Measurements from ENCODE around the gene FAF1.

GRCh38 chr1:50847303-50847702 is 112.8 kb downstream of the FAF1 start:
- no peak for TF ChIP-seq CTCF (IDR thresholded peaks at IDR 0.05; ENCODE audit: low read depth, low read length, missing input control)
- no peak for TF ChIP-seq MAX (IDR thresholded peaks at IDR 0.05)
- no peak for TF ChIP-seq GABPA (IDR thresholded peaks at IDR 0.05 in 1 of 2, conservative IDR thresholded peaks at IDR 0.05 in 1 of 2)
- no peak for TF ChIP-seq JUND (IDR thresholded peaks at IDR 0.05)
- TF ChIP-seq ATF3 (IDR thresholded peaks at IDR 0.05) = no peak
- TF ChIP-seq REST (IDR thresholded peaks at IDR 0.05) = no peak
- TF ChIP-seq HNF4A (conservative IDR thresholded peaks at IDR 0.05) = no peak
- TF ChIP-seq EGR1 (IDR thresholded peaks at IDR 0.05; ENCODE audit: low read depth in 2 of 2) = no peak
- no peak for TF ChIP-seq ZBTB33 (IDR thresholded peaks at IDR 0.05)
- TF ChIP-seq TAF1 (conservative IDR thresholded peaks at IDR 0.05) = no peak

Measured in liver (tissue), 3 donors.